Amygdala (tissue), 56 donors: ENCODE results near the gene CCDC88B.

Experiments
- DNase-seq, 56 donors: peaks; one replicate each; lab custom pipeline; 2025; lab: John Stamatoyannopoulos, UW

The CCDC88B gene

GRCh38 chr11:64401775-64402174, 61.8 kb downstream of the CCDC88B start:
- no peak for DNase-seq

GRCh38 chr11:64403106-64403505, 63.1 kb downstream of the CCDC88B start:
- DNase-seq = no peak

DNA sequence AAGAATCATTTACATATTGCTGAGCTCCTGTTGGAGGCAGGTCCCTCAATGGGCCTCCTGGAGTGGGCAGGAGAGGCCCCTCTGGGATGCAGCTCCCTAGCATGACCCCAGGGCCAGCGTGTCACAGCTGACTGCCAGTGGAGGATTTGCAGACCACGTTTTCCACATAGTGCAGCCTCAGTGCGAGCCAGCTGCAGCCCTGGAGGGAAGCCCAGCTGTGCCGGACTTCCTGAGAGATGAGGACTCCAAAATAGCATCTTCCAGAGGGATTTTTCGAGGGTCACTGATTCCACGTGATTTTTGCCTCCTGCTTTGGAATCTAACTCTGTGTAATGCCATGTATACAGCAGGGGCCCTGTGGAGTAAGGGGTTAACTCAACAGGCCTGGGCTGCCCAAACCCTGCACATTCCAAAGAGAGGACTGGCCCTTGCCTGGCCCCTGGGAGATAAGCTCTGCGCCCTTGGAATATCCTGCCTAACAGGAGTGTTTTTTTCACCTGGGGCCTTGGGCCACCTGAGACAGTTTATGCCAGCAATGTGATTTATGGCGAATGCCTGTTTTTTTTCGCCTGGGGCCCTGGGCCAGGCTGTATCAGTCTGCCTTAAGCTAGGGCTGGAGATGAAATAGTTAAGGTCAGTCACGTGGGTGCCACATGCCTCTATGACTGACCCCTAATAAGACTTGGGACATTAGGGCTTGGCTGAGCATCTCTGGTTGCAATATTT, 66.4 kb downstream of the CCDC88B start:
- DNase-seq = peak in 3 of 56 donors; percentile 5 to 25 (median 22)
